ENCODE data around the gene CPB2. TPM values are rescaled to one million over a fixed set of nuclear protein-coding genes. Genes with fewer than 3 reads are reported as not detected.

Gene CPB2
- total and polyA plus RNA-seq, 8 donors: 0.17 to 18.4 (median 0.35) TPM

GRCh38 chr13:46134494-46134893 lies 29.7 kb upstream of the CPB2 start:
- TF ChIP-seq CTCF (IDR thresholded peaks at IDR 0.05): no peak
- no peak for ATAC-seq

GRCh38 chr13:46132109-46132508 lies 27.3 kb upstream of the CPB2 start:
- H3K4me1 ChIP-seq: peaks cover 0 to 2% of the 10 kb centered on the region in 2 donors
- intact Hi-C loops (cut with DNase I): no loop called here
- H3K36me3 ChIP-seq: peaks cover 0 to 99% of the 10 kb centered on the region in 2 donors
- no peaks in the 10 kb centered on the region for H3K9me3 ChIP-seq
- no peaks in the 10 kb centered on the region for H3K27me3 ChIP-seq
- no peak for ATAC-seq
- H3K27ac ChIP-seq: no peak overlapping the region
- no peak for DNase-seq
- H3K4me3 ChIP-seq: no peak overlapping the region
- TF ChIP-seq CTCF (IDR thresholded peaks at IDR 0.05): no peak

More at GRCh38 chr13:46134494-46134893, 29.7 kb upstream of the CPB2 start:
- intact Hi-C loops (cut with DNase I): no loop called here
- no peaks in the 10 kb centered on the region for H3K4me1 ChIP-seq
- no peak for DNase-seq
- peaks cover 0 to 98% of the 10 kb centered on the region in 2 donors for H3K36me3 ChIP-seq
- no peak overlapping the region for H3K4me3 ChIP-seq
- peak overlapping the region in 1 of 2 donors; percentile 18 for H3K27ac ChIP-seq
- no peaks in the 10 kb centered on the region for H3K9me3 ChIP-seq
- H3K27me3 ChIP-seq: no peaks in the 10 kb centered on the region

- Histone ChIP-seq H3K4me3 (no peak overlapping the region), H3K36me3 (peaks cover 0 to 99% of the 10 kb centered on the region in 2 donors), H3K27me3 (no peaks in the 10 kb centered on the region), H3K27ac (no peak overlapping the region), H3K4me1 (peaks cover 0 to 4% of the 10 kb centered on the region in 2 donors), H3K9me3 (no peaks in the 10 kb centered on the region)
- intact Hi-C loops (cut with DNase I): no loop called here
- TF ChIP-seq CTCF (IDR thresholded peaks at IDR 0.05): no peak
- ATAC-seq (no peak), DNase-seq (no peak)
Observed at GRCh38 chr13:46131705-46132104, 26.9 kb upstream of the CPB2 start.

- H3K36me3 ChIP-seq: peaks cover 0 to 93% of the 10 kb centered on the region in 2 donors
- no peak overlapping the region for H3K27ac ChIP-seq
- no peaks in the 10 kb centered on the region for H3K9me3 ChIP-seq
- intact Hi-C loops (cut with DNase I): no loop called here
- no peak for TF ChIP-seq CTCF (IDR thresholded peaks at IDR 0.05)
- no peak for ATAC-seq
- H3K27me3 ChIP-seq: no peaks in the 10 kb centered on the region
- DNase-seq: no peak
- H3K4me3 ChIP-seq: no peak overlapping the region
- H3K4me1 ChIP-seq: peaks cover 0 to 19% of the 10 kb centered on the region in 2 donors
Observed at GRCh38 chr13:46129955-46130618, 25.3 kb upstream of the CPB2 start.

- peaks cover 0 to 85% of the 10 kb centered on the region in 2 donors for H3K36me3 ChIP-seq
- DNase-seq (no peak), ATAC-seq (no peak)
- intact Hi-C loops (cut with DNase I): no loop called here
- no peaks in the 10 kb centered on the region for H3K27me3 ChIP-seq
- no peak for TF ChIP-seq CTCF (IDR thresholded peaks at IDR 0.05)
- H3K4me1 ChIP-seq: peaks cover 0 to 24% of the 10 kb centered on the region in 2 donors
- no peak overlapping the region for H3K27ac ChIP-seq
- no peak overlapping the region for H3K4me3 ChIP-seq
- no peaks in the 10 kb centered on the region for H3K9me3 ChIP-seq
Observed at GRCh38 chr13:46129124-46129523, 24.3 kb upstream of the CPB2 start.

Data from left lung (tissue), 10 donors.